GM12873 (cell line): Measurements from ENCODE around the gene MAP3K4.

Source experiments
- CTCF ChIP-seq: IDR thresholded peaks from 2 replicates; pipeline ENCODE4 v1.5.1; 2012; ENCODE audit warnings: low read depth, mild to moderate bottlenecking, moderate library complexity, low read length, control low read depth; ENCODE audit not compliant: insufficient read depth; ENCODE audit errors: missing control alignments

Gene MAP3K4

GRCh38 chr6:161125591-161125990 is 134.0 kb downstream of the MAP3K4 start:
- no peak for TF ChIP-seq CTCF

GRCh38 chr6:161127071-161127740 is 135.6 kb downstream of the MAP3K4 start:
- TF ChIP-seq CTCF, result no peak

- TF ChIP-seq CTCF, result no peak
Observed at GRCh38 chr6:161128230-161128629, 136.7 kb downstream of the MAP3K4 start.

GRCh38 chr6:161128680-161129196 is 137.2 kb downstream of the MAP3K4 start:
- TF ChIP-seq CTCF, result no peak

GRCh38 chr6:161130541-161130940 is 139.0 kb downstream of the MAP3K4 start:
- TF ChIP-seq CTCF, result no peak

- no peak for TF ChIP-seq CTCF
Observed at GRCh38 chr6:161130967-161131766, 139.6 kb downstream of the MAP3K4 start.

GRCh38 chr6:161132384-161132783 is 140.8 kb downstream of the MAP3K4 start:
- TF ChIP-seq CTCF, result no peak
